Memory B cell (primary cell): ENCODE data around the gene JARID2.

Source experiments
- ATAC-seq: fragments of 150-1000 bp; cut with Tn5 transposase; 2 replicates; pipeline ENCODE4 v1.10.0; 2021; ENCODE audit warnings: low read depth, mild to moderate bottlenecking, moderate library complexity
- DNase-seq, 2 donors: peaks; one replicate each; pipeline ENCODE4 v3.0.0; 2022; ENCODE audit warnings: low spot score in 2 of 2
- H3K27ac Mint-ChIP-seq: one replicate; pipeline ENCODE4 v1.8.0; 2022; ENCODE audit warnings: mild to moderate bottlenecking, moderate library complexity, mixed read lengths
- H3K27me3 Mint-ChIP-seq: one replicate; pipeline ENCODE4 v1.8.0; 2022; ENCODE audit warnings: mixed read lengths
- H3K36me3 Mint-ChIP-seq: one replicate; pipeline ENCODE4 v1.8.0; 2022; ENCODE audit warnings: mild to moderate bottlenecking, mixed read lengths
- H3K4me1 Mint-ChIP-seq: one replicate; pipeline ENCODE4 v1.8.0; 2022; ENCODE audit warnings: mixed read lengths
- H3K4me3 Mint-ChIP-seq: one replicate; pipeline ENCODE4 v1.8.0; 2022; ENCODE audit warnings: mild to moderate bottlenecking, moderate library complexity, mixed read lengths
- H3K9me3 Mint-ChIP-seq: one replicate; pipeline ENCODE4 v1.8.0; 2022; ENCODE audit warnings: mixed read lengths

Gene JARID2

DNA sequence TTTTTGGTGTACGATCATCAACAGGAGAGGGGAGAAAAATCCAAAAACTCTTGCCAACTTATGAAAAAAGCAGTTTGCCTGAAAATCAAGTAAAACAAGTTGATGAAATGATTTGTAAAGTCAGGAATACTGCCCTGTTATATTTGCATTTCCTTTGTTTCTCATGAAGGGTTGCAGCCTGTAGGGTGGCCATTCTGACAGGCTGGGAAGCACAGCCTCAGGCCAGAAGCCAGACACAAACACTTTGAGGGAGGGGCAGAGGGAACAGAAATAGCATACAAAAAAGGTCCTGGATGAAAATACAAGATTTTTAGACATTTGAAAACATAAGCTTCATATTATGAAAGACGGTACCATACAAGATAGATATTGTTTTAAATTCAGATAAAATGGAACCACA lies 307.2 kb downstream of the JARID2 start:
- peak overlapping the region; percentile 28 for H3K27ac Mint-ChIP-seq
- ATAC-seq, result no peak
- no peaks in the 10 kb centered on the region for H3K27me3 Mint-ChIP-seq
- peaks cover 28% of the 10 kb centered on the region for H3K4me1 Mint-ChIP-seq
- peaks cover 7% of the 10 kb centered on the region for H3K36me3 Mint-ChIP-seq
- no peaks in the 10 kb centered on the region for H3K9me3 Mint-ChIP-seq
- no peak for DNase-seq
- no peak overlapping the region for H3K4me3 Mint-ChIP-seq

DNA sequence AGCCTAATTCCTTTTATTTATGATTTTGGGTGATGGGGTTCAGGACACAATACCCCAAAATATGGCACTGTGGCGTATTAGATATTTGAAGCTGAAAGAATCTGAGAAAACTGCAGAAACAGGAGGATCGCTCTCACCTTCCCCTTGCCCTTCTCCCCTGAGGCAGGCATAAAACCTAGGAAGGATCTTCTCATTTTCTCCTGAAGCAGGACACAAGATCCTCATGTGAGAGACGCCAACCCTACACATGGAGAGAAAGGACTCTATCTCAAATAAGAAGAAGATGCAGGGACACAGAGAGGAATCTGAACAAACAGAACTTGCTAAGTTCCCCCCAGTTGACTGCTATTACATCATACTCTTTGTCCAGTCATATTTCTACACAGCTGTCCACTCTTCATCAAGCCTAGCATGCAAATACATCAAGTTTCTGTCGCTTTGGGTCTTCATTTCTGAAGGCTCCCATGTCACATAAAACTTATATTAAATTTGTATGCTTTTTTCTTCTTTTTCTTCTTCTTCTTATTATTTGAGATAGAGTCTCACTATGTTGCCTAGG lies 307.9 kb downstream of the JARID2 start:
- H3K4me1 Mint-ChIP-seq, result peaks cover 26% of the 10 kb centered on the region
- DNase-seq, result no peak
- no peaks in the 10 kb centered on the region for H3K9me3 Mint-ChIP-seq
- H3K36me3 Mint-ChIP-seq, result peaks cover 7% of the 10 kb centered on the region
- ATAC-seq, result no peak
- peak overlapping the region; percentile 48 for H3K27ac Mint-ChIP-seq
- H3K4me3 Mint-ChIP-seq, result no peak overlapping the region
- no peaks in the 10 kb centered on the region for H3K27me3 Mint-ChIP-seq

DNA sequence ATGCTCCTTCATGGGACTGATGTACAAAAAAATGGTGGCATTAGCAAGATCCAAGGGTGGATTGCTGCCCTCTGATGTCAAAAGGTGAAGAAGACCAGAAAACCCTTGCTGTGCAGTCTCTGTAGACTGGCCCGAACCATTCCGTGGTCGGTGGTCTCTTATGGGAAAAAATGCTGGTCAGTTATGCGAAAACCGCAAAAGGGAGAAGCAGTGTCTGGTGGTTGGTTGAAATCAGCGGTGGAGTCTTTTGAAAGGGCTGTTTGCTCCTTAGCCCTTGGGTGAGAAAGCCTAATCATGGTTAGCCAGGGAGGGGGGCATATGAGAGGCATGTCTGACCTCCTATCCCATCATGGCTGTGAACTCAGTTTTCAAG lies 308.8 kb downstream of the JARID2 start:
- H3K4me1 Mint-ChIP-seq, result peaks cover 28% of the 10 kb centered on the region
- H3K27ac Mint-ChIP-seq, result peak overlapping the region; percentile 48
- ATAC-seq, result no peak
- DNase-seq, result no peak
- no peaks in the 10 kb centered on the region for H3K27me3 Mint-ChIP-seq
- no peak overlapping the region for H3K4me3 Mint-ChIP-seq
- peaks cover 10% of the 10 kb centered on the region for H3K36me3 Mint-ChIP-seq
- H3K9me3 Mint-ChIP-seq, result no peaks in the 10 kb centered on the region

DNA sequence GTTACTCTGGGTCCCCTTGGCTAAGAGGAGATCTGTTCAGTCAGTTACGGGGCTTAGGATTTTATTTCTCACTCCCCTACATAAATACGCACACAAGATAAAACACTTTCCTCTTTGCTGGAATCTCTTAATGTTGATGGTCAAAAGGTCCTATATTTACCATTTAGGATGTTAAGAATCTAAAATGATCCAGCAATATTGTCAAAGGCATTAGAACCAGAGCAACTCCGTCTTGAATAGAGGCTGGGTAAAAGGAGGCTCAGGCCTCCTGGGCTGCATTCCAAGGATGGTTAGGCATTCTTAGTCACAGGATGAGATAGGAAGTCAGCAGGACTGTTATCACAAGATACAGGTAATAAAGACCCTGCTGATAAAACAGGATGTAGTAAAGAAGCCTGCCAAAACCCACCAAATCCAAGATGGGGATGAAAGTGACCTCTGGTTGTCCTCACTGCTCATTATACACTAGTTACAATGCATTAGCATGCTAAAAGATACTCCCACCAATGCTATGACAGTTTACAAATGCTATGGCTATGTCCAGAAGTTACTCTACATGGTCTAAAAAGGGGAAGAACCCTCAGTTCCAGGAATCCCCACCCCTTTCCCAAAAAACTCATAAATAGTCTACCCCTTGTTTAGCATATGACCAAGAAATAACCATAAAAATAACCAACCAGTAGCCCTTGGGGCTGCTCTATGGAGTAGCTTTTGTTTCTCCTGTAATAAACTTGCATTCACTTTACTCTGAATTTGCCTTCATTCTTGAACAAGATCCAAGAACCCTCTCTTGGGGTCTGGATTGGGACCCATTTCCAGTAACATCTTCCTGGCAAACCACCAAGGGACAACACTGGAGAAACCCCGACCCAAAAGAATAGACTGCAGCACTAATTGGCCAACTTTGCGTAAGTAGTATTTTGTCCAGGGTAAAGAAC lies 309.5 kb downstream of the JARID2 start:
- Mint-ChIP-seq H3K27me3 (no peaks in the 10 kb centered on the region), H3K4me3 (no peak overlapping the region), H3K36me3 (peaks cover 10% of the 10 kb centered on the region), H3K27ac (peak overlapping the region; percentile 48), H3K9me3 (no peaks in the 10 kb centered on the region), H3K4me1 (peaks cover 26% of the 10 kb centered on the region)
- ATAC-seq, result no peak
- DNase-seq, result no peak

DNA sequence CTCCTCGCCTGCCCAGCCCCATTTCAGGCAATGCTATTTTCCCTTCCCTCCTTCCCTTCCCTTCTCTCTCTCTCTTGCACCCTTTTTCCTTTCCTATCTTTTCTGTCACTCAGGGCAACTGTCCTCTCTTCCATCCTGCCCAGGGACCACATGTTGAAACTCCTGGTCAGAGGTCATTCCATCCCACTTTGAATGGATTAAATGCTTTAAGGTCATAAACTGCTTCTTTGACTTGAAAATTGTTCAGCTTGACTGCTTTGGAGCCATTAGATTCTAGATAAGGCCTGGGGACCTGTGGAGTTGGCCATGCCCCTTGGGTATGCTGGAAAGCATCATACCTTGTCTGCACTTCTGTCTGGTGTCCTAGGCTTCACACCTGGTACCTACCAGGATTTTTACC lies 310.8 kb downstream of the JARID2 start:
- Mint-ChIP-seq H3K36me3 (peaks cover 7% of the 10 kb centered on the region), H3K27me3 (no peaks in the 10 kb centered on the region), H3K27ac (peak overlapping the region; percentile 5), H3K4me1 (peaks cover 19% of the 10 kb centered on the region), H3K9me3 (no peaks in the 10 kb centered on the region), H3K4me3 (no peak overlapping the region)
- ATAC-seq (no peak), DNase-seq (no peak)

DNA sequence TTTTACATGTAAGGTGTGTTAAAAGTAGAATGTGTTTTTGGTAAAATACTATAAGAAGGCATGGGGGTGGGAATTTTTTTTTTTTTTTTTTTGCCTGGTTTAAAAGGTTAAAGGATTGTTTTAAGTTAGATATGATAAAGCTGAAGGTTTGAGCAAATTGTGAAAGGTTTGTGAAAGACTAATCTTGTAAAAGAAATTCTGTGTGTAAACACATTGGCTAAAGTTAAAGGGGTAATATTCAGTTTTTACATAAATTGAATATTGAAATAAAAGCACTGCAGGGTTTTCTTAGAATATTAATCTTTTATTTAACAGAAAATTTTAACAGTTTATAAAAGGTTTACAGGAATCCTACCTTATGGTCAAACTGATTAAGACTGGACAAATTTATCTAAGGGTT lies 311.3 kb downstream of the JARID2 start:
- H3K27me3 Mint-ChIP-seq, result no peaks in the 10 kb centered on the region
- H3K9me3 Mint-ChIP-seq, result no peaks in the 10 kb centered on the region
- no peak for ATAC-seq
- H3K27ac Mint-ChIP-seq, result no peak overlapping the region
- DNase-seq, result no peak
- H3K4me1 Mint-ChIP-seq, result peaks cover 14% of the 10 kb centered on the region
- no peak overlapping the region for H3K4me3 Mint-ChIP-seq
- peaks cover 7% of the 10 kb centered on the region for H3K36me3 Mint-ChIP-seq

DNA sequence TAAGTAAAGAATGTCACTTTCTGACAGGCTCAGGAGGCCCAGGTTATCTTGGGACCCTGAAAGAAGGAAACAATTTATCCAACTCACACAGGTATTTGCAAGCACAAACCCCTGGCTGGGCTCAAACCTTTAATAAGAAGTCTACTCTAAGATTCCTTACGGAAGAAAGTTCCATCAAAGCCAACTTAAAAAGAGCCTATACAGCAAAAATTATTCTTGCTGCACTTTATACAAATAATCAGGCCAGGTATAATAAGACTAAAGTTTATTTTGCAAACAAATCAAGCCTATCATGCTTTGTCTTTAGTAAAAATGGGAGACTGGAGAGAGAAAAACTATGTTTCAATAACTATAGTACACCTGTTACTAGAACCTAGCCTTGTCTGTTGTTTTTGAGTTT lies 314.8 kb downstream of the JARID2 start:
- Mint-ChIP-seq H3K4me3 (no peak overlapping the region), H3K4me1 (peaks cover 20% of the 10 kb centered on the region), H3K36me3 (peaks cover 11% of the 10 kb centered on the region), H3K27ac (no peak overlapping the region), H3K9me3 (no peaks in the 10 kb centered on the region), H3K27me3 (no peaks in the 10 kb centered on the region)
- no peak for DNase-seq
- no peak for ATAC-seq

DNA sequence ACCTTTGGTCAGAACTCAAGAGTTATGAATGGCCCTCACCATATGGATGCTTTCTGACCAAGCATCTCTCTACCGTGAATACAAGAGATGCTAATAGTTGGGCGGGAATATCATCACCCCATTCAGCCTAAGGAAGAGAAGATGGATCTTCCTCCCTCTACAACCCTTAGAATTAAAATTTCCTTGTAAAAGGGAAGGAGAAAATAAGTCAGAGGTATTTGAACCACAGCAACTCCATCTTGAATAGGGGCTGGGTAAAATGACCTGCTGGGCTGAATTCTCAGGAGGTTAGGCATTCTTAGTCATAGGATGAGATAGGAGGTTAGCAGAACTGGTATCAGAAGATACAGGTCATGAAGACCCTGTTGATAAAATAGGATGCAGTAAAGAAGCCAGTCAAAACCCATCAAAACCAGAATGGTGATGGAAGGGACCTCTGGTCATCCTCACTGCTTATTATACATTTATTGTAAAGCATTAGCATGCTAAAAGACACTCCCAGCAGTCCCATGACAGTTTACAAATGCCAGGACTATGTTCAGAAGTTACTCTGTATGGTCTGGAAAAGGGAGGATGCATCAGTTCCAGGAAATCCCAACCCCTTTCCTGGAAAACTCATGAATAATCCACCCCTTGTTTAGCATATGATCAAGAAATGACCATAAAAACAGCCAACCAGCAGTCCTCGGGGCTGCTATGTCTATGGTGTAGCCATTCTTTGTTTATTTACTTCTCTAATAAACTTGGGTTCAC lies 315.8 kb downstream of the JARID2 start:
- no peak overlapping the region for H3K27ac Mint-ChIP-seq
- peaks cover 12% of the 10 kb centered on the region for H3K36me3 Mint-ChIP-seq
- DNase-seq, result no peak
- ATAC-seq, result no peak
- H3K4me3 Mint-ChIP-seq, result no peak overlapping the region
- no peaks in the 10 kb centered on the region for H3K27me3 Mint-ChIP-seq
- H3K4me1 Mint-ChIP-seq, result peaks cover 20% of the 10 kb centered on the region
- no peaks in the 10 kb centered on the region for H3K9me3 Mint-ChIP-seq

DNA sequence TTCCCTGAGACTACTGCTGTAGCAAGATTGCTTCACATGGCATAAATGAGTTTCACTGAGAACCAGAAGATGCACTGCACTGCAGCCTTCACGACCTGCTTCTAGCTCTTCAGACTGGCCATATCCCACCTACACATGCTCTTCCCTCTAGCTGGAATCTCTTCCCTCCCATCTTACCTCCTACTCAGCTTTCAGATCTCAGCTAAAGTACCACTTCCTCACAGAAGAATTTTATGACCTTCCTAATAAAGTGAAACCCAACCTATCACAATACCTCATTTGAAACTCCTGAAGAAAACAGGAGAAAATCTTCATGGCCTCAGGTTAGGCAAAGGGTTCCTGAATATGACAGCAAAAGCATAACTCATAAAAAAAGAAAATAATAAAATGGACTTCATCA lies 317.1 kb downstream of the JARID2 start:
- Mint-ChIP-seq H3K36me3 (peaks cover 13% of the 10 kb centered on the region), H3K27me3 (no peaks in the 10 kb centered on the region), H3K27ac (peak overlapping the region; percentile 22), H3K9me3 (no peaks in the 10 kb centered on the region), H3K4me3 (no peak overlapping the region), H3K4me1 (peaks cover 22% of the 10 kb centered on the region)
- ATAC-seq, result no peak
- DNase-seq, result no peak

DNA sequence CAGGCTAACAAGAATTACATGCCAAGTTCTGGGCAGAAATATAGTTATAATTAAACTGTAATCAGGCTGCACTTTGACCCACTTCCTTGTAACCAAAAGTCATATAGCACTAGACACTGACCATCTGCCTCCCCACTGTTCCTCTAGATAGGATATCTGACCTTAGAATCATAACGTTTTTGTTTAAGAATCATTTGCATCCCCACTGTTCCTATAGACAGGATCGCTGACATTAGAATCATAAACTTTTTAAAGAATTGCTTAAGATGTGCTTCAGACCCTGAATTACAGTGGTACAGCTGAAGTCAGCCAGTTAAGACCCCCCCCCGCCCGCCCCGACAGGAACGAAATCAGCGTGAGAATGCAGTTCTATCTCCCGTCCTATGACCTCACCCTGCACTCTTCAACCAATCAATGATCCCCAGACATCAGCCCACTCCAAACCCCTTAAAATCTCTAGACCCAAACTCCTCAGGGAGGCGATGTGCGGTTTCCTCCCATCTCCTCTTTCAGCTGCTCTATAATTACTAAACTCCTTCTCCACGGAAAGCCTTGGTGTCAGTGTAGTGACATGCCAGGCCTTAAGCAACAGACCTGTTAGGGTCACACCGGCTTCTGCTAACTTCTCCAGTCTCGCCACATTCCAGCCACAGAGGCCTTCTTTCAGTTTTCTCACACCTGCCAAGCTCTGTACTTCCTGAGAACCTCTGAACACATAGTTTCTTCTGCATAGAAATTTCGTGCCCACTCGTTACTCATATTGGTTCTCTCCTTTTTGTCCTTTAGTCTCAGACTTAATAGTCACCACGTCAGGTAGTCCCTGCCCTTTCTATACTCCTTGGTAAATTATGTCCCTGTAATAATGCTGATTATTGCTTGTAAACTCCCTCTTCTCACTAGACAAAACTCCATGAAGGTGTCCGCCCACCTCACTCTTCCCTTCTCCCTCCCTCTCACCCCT lies 323.4 kb downstream of the JARID2 start:
- peak overlapping the region; percentile 1 for H3K27ac Mint-ChIP-seq
- H3K9me3 Mint-ChIP-seq, result no peaks in the 10 kb centered on the region
- H3K27me3 Mint-ChIP-seq, result no peaks in the 10 kb centered on the region
- DNase-seq (no peak), ATAC-seq (no peak)
- H3K4me3 Mint-ChIP-seq, result no peak overlapping the region
- H3K4me1 Mint-ChIP-seq, result peaks cover 21% of the 10 kb centered on the region
- H3K36me3 Mint-ChIP-seq, result peaks cover 26% of the 10 kb centered on the region

DNA sequence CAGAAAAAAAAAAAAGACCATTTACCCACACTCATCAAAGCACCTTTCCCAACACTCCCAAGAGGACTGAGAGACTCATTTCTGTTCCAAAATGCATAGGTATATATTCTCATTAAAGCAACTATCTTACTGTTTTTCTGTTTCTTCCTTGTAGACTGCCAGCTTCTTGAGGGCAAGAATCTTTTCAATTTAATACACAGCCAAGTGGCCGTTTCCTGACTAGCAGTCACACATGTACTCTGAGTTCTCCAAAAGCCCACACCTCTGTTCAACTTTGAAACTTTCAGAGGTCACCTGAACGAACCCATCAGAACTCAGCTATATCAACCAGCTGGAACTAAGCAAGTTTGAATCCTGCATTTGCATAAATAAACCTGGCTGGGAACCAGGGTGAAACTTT lies 324.3 kb downstream of the JARID2 start:
- no peaks in the 10 kb centered on the region for H3K9me3 Mint-ChIP-seq
- H3K4me1 Mint-ChIP-seq, result peaks cover 21% of the 10 kb centered on the region
- no peak overlapping the region for H3K27ac Mint-ChIP-seq
- peaks cover 26% of the 10 kb centered on the region for H3K36me3 Mint-ChIP-seq
- DNase-seq, result no peak
- H3K27me3 Mint-ChIP-seq, result no peaks in the 10 kb centered on the region
- no peak overlapping the region for H3K4me3 Mint-ChIP-seq
- no peak for ATAC-seq
